GM04504 (cell line): ENCODE measurements around the gene FOXR1.
A peak's percentile ranks its signal among the peaks of the same experiment; 100 is the strongest.

Source experiments
- DNase-seq: peaks from one replicate; pipeline ENCODE4 v3.0.0-alpha.2; 2012; ENCODE audit warnings: low read depth

FOXR1 gene, protein sequence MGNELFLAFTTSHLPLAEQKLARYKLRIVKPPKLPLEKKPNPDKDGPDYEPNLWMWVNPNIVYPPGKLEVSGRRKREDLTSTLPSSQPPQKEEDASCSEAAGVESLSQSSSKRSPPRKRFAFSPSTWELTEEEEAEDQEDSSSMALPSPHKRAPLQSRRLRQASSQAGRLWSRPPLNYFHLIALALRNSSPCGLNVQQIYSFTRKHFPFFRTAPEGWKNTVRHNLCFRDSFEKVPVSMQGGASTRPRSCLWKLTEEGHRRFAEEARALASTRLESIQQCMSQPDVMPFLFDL

DNA sequence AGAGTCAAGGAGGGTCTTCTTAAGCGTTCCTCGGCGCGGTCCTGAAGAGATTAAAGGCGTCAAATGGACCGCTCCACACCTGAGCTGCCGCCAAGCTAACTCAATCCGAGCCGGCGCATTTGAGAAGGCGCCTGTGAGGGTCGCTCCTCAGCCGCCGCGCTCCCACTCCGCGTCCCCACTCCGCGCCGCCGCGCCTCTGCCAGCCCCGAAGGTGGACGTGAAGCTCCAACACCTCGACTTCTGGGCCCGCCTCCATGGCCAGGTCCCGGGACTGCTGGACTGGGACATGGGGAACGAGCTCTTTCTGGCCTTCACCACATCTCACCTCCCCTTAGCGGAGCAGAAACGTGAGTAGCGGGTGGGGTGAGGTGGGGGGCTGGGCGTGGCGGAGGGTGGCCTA lies at the start of gene FOXR1:
Gene FOXR1 (plus strand): TSS at position 116 of the 400 bp plus-strand sequence. CDS start 171 bp downstream, at position 287.
- no peak for DNase-seq

DNA sequence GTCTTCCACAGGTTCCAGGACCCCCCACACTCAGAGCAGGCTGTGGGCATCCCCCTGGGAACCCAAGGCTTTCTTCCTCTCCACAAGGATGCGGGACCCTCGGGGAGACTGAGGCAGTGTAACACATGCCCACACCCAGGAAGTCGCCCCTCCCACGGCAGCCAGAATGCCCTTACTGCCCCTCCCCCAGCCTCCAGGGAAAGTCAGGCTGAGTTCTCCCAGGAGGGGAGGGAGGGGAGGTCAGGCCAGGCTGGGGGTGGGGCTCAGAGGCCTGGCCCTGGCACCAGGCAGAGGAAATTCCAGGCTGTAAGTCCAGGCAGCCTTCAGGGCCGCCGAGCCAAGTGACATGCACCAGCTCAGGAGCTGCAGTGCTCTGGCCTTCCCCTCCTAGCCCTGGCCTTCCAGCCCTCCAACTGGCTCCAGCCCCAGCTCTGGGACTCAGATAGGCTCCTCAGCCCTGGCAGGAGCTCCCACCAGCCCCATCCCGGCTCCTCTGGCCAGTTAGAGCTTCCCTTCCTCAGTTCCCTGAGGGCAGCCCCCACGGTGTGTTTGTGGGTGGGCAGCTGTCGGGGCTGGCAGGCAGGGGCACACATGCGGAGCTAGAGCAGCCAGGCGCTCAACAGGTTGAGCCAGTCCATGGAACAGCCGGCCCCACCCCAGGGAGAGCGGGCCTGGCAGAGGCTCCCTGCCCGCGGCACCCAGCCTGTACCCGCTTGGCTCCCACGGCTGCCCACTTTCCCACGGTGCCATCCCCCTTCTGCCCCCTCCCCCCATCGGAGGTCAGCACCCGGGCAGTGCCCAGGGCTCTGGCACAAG lies 49.4 kb upstream of the FOXR1 start:
- DNase-seq: no peak

DNA sequence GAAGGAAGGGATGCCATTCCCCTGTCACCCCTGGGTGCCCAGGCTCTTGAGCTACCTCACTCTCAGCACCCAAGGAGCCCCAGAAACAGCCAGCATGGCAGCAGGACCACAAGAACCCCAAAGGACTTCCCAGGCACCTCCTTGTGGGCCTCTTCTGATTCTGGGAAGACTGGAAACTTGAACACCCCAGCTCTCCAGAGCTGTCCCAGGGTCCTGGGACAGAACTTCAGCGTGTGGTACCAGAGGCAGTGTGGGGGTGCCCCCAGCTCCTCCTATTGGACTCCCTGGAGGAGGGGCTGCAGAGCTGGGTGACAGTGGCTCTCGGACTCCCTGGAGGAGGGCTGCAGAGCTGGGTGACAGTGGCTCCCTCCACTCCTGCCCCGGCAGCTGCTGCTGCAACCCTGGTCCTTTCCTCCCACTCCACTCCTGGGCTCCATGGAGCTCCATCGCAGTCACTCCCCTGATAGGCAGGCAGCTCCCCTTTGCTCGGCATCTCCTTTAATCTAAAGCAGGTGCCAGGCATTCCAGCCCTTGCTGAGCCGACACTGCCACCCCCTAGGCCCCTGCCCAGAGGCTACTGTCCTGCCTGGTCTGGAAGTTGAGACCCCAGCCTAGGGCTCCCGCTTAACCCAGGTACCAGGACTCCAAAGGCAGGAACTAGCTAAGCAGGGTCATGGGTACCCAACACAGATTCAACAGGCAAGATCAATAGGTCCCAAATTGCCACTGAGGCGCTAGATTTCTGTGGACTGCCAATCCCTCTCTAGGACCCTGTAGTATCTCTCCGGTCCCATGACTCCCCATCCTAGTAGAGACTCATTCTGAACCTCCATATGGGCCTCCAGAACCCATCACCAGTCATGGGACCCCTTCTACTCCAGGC lies 48.6 kb upstream of the FOXR1 start:
- DNase-seq: no peak

DNA sequence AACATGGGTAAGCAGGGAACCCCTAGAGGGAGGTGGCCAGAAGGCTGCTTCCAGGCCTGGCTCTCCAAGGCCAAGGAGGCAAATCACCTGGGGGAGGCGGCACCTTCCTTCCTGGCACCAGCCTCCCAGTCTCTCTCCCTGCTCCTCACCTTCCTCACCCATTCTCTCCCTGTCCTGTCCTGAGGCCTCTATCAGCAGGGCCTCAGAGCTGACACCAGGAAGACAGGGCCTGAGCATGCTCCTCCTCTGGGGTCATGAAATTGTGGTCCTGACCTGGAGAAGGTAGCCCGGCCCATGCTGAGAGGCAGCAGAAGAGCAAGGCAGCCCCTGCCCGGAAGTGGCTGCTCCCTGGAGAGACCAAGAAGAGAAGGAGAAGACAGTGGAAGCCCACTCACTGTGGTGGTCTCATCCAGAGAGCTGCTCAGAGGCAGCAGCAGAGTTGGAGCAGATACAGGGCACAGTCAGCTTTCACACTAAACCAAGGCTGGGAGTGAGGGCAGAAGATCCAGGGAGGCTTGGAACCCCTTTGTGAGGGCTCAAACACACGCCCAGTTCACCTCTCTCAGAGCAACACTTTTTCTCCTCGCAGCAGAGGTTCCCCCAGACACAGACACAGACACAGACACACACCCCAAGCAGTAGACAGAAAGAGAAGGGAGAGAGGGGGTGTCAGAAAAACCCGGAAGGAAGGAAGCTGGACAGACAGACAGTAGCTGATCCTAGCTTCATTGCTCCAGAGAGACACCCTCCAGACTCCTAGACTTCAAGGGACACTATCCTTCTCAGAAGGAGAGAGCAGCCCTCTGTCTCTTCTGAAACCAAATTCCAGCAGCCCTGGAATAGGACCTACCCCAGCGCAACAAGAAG lies 47.6 kb upstream of the FOXR1 start:
- no peak for DNase-seq

DNA sequence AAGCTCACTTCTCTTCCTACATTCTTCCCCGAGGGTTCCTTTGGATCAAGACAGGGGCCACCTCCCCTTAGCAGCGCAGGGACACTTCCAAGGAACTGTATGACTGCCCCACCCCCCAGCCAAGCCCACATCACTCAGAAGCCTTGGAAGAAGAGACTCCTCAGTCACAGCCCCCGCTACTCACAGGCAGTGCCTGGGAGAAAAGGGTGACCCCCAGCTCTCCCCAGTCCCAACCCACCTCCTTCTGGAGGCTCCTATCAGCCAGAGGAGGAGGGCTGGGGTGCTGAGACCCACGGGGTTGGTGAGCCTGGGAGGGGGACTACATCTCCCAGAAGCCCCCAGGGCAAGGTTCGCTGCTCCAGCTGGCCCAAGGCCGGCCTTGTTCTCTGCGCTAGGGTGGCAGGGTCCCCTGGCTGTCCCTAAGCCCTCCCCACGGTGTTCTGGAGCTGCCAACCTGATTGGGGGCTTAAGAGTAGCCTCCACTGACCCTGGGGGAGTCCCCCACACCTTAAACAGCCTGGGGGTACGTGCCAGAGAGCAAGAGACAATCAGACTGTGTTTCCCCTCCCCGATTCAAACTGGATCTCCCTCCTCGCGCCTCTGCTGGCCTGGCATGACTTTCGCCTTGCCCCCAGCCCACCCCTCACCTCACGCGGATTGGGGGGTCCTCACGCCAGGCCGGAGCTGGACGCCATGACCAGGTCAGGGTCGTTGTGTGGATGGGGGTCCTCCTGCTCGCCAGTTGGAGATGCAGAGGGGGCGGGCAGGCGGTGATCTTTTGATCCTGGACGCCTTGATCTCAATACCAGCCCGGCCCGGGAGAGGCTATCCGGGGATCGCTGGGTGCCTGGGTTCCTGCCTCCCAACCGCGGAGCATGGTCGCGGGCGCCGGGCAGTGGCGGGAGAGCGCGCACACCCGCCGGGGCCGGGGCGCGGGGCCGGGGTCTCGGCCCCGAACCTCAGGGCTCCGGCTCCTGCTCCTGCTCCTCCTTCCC lies 46.7 kb upstream of the FOXR1 start:
- no peak for DNase-seq

DNA sequence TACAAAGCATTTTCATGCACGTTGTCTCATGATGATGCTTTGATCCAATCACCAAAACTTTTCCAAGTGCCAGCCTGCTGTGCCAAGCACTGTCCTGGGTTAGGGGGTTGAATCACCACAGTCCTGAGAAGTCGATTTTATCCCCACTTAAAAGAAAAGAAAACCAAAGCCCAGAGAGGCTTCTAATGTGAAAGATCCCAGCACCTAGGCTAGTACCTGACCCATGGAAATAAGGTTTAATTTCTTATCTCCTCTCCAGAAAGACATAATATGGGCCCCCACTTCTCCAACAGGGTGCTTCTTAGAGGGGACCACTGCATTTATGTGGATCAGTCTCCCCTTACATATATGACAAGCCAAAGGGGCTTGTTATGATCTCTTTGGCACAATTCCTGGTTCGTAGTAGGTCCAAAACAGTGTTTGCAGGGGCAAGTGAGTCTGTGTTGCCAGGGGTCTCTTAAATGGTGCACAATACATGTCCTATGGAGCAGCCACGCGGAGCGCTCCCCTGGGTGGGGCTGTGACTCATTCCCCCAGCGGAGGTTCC lies 43.9 kb upstream of the FOXR1 start:
- DNase-seq: no peak

DNA sequence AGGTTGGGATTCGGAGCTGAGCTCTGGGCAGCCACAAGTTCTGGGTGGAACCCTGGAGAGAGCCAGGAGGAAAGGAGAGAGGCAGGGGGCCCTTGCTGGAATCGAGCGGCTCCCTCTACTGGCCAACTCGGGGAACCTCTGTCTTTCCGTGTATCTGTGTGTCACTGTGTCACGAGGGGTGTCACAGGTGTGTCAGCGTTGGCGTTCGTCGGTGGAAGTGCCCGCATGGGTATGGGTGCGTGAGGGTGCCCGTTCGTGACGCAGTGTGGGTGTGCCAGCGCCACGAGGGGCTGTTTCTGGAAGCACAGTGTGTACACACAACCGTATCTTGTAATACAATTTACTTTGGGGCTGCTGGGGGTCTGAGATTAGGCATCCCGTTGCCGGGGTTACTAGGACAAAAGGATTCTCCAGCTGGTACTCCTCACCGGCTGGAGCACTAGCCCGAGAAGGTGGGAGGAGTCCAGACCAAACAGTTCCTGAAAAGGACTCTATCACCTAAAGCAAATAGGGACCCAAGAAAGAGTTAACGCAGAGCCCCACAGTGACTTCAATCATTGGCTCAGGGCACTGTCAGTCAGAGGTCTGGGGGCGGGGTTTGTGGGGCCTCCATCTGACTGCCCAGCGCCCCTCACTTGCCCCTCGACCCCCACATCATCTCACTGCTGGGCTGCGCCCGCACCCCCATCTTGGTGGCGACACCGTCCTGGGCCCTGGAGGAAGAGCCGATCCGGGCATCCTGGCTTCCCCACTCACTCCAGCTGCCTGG lies 43.3 kb upstream of the FOXR1 start:
- peak; percentile 92 for DNase-seq

DNA sequence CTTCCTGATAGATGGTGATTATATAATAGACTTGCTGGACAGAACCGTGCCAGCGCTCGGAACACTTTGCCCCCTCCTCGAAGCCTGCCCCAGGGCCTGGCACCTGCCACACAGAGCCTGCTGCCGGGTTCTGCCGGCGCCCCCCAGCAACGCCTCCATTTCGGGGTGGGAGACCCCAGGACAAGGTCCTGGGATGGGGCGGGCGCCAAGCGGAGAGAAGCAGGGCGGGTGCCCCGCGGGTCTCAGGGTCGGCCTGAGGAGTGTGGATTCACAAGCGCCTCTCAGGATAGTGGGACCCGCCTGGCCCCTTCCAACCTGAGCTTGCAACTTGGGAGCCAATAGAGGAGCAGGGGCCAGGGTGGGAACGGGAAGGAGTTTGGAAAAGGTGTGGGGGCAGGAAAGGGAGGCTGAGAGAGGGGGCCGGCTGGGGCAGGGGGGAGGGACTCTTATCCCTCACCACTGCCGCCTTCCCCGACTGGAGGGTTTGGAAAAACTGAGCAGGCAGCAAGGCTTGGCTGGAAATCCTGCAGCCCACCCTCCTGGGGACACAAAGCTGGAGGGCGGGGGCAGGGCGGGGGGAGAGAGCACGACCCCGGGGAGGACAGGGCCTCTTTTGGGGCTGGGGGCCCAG lies 42.6 kb upstream of the FOXR1 start:
- DNase-seq: no peak

DNA sequence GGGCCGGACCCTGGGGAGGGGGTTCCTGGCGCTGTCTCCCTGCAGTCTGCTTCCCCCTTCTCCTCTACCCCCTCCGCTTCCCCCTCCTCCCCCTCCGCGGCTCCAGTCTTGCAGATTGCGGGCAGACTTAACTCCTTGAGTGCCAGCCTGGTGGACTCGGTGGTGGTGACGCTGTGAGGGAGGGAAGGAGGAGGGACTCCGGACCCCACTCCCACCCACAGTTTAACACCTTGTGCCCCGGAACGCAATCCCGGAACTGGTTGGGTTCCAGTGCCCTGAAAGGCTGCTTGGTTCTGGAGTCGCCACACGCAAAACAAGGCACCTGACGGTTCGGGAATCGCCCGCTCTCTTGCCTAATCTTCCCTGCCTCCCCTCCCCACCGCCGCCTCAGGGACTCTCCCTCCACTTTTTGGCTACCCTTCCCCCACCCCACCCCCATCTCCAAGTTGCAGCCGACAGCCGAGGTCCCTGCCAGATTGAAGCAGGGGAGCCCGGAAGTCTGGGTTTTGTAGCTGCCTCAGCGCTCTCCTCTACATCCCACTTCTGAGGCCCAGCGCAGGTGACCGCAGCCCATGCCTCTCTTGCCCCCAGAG lies 42.0 kb upstream of the FOXR1 start:
- no peak for DNase-seq

DNA sequence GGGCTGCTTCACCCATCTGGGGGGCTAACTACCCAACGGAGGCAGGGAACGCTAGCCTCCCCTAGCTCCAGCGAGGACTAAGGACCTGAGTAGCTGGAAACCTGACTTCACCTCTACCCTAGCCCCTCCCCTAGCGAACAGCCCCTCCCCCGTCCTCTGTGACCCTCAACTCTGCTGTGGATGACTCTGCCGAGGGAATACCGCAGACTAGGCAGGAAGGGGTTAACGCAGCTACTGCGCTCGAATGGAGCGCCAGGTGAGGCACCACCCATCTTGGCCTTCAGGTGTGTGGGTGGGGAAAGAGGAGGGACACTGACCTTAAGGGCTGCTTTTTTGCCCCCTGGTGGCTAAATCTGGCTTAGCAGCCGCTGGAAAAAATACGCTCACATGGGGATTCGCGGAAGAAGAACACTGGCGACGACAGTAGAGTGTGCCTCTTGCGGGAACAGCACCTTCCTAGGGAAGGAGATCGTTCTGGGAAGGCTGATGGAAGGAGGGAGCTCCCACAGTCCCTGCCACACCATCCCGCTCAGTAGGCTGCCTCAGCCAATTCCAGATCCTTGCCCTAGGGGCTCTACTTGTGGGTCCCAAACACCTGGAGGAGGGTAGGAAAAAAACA lies 41.4 kb upstream of the FOXR1 start:
- DNase-seq: no peak

DNA sequence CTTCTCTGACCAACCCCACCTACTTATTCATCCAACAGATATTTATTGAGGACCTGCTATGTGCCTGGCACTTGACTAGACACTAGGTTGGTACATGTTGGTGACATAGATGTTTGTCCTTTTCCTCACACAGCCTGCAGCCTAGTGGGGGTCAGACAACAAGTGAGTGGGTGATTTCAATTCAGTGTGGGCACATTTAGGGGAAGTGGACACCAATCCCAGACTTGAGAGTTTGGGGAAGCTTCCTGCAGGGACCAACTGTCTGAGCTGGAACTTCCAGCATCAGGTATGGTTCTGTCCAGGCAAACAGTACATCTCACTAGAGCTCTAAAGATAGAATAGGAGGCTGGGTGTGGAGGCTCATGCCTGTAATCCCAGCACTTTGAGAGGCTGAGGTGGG lies 40.0 kb upstream of the FOXR1 start:
- no peak for DNase-seq

DNA sequence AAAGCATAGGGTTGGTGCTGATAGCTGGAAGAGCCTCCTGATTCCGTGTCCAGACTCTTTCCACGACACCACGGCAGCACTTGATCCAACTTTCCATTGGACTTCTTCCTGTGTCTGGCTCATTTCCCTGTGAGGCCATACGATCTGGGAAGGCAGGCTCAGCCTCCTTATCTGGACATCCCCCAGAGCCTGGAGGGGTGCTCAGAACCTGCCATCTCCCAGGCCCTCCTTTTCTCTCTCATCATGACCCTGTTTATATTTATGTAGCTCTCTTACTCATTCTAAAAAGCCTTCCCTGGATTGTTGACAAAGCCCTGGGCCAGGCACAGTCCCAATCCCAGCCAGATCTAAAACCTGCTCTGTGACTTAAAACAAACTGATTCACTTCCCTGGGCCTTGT lies 38.1 kb upstream of the FOXR1 start:
- DNase-seq: no peak

DNA sequence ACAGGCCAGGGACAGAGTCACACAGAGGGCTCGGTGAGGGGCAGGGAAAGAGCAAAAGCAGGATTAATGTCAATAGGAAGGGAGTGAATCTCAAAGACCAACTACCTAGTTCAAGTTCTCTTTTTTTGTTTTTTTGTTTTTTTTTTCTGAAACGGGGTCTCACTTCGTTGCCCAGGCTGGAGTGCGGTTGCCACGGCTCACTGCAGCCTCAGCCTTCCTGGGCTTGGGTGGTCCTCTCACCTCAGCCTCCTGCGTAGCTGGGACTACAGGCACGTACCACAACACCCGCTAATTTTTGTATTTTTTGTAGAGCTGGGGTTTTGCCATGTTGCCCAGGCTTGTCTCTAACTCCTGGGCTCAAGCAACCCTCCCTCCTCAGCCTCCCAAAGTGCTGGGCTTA lies 36.2 kb upstream of the FOXR1 start:
- DNase-seq: no peak

DNA sequence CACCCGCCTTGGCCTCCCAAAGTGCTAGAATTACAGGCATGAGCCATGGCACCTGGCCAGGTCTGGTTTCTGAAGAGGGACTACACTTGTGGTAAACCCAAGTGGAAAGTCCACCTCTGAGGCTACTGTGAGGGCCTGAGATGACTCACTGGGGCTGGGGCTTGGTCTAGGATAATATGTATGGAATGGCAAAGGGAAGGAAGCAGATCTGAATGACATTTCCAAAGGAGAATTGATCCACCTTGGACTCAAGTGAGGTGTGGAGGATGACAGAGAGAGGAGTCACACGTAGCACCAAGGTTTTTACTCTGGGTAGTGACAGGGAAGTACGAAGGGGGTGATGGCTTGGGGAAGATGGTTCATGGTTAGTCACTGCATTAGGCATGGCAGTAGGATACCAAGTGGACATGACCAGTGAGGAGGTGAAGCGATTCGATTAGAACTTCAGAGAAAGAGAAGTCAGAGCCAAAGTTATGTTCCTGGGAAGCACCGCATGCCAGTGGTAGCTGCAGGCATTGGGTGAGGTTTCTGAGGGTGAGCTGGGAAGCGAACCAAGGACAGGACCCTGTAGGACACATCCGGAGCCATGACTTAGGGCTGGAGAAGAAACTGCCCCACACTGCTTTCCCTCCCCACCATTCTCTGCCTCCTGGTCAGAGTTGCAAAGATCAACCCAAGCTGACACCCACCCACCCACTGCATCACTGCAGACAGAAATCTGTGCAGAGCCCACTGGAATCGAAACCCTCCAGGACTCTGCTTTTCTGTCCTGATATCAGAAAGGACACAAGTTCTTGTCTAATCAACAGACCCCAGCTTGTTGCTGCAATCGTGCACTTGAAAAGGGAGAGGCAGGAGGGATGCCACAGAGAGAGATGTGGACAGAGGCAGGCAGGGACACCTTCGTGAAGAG lies 32.8 kb upstream of the FOXR1 start:
- DNase-seq: no peak

DNA sequence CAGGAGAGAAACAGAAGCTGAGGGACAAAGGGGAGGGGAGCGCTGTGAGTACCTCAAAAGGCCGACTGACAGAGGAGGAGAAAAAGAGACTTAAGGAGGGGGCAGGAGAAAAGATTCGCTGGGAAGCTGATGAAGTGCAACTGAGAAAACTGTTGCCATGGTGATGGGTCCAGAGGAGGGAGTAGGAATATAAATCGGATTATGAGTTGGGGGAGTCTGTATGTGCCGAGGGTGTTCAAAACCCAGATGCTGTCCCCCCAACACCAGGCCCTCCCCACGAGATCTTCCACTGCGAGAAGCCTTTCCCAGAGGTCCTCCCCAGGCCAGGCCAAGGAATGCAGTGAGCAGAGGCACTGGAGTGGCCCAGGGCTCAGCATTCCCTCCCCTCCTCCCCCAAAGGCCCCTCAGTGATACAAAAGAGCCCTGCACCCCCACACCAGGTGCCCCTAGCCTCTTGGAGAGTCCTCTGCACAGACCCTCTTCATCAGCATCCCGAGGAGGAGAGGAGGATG lies 32.1 kb upstream of the FOXR1 start:
- DNase-seq: no peak

DNA sequence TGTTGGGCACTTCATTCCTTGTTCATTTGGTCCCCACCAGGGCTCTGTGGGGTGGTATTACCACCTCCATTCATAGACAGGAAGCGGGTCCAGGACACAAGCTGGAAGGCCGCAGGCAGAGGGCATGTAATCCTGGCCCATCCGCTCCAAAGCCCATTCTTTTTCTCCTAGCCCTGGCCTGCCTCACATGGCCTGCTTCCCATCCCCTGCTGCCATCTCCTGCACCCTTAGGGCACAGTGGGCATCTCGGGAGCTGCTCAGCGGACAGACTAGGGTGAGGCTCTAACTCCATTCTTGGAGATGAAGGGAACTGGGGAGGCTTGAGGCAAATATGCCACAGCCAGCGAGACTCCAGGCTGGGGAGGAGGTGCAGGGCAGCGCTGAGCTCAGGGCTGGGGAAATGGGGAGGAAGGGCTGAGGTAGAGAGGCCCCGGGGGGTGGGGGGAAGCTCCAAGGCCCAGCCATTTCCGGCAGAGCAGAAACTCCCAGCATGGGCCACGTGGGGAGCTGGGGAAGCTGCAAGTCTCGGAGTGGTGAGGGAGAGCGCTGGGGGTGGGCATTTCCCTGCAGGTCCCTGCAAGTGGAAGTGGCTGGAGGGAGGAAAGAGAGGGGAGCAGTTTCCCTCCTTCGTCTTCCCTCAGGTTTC lies 31.5 kb upstream of the FOXR1 start:
- DNase-seq: no peak
